Stimulated activated CD4-positive, alpha-beta T cell treated with anti-CD3 and anti-CD28 coated beads, TNF-alpha, amount 100 ng/mL, for 4 hours (primary cell): Measurements from ENCODE around the gene UQCRFS1.
A peak's percentile ranks its signal among the peaks of the same experiment; 100 is the strongest.
"Not testable (repeated sequence)": the region's sequence is repeated elsewhere in the genome, so short reads cannot be mapped to it uniquely, and the experiment has no call there.

ENCODE experiments used
- DNase-seq, 3 experiments: peaks; one replicate each; pipeline ENCODE4 v3.0.0-alpha.2; 2020; ENCODE audit warnings: low read depth in 3 of 3

UQCRFS1 gene

DNA sequence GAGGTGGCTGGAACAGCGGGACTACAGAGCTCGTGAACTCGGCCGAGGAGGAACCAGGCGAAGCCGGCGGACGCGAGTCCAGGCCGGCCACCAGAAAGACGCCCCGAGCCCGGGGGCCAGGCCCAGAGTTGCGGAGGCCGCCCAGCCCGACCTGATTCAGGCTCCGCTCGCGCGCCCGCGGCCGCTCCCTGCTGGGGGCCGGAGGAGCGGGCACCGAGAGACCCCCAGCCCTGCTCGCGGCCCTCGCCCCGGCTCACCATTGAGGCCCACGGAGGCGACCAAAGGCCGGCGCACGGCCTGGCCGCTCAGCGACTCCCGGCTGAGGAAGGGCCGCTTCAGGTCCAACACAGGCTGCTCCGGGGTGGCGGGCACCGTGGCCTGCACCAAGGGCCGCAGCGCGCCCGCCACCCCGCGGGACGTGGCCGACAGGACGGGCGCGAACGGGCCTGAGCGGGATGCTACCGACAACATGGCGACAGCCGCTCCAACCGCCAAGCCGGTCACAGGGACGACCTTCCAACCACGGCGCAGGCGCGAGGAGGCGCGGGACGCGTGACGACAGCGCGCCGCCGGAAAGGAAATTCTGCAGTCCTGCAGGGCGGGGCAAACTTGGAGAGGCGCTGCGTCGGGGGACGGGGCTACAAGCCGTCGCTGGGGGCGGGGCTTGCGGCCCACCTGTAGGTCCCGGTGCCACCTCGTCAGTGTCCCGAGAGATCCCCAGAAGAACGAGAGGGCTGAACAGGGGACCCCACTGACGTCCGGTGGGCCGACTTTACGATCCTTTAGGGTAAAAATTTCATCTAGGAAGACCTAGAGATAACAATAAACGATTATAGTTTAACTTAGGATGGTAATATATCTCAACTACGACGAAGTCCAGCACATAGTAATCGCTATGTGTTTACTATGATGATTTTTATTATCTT is at the start of gene UQCRFS1:
Gene UQCRFS1, minus strand, starts transcription at position 504 of the 926 bp plus-strand sequence. Its CDS starts 33 bp downstream, at position 471.
- peak; percentile 91 to 95 (median 94) for DNase-seq

DNA sequence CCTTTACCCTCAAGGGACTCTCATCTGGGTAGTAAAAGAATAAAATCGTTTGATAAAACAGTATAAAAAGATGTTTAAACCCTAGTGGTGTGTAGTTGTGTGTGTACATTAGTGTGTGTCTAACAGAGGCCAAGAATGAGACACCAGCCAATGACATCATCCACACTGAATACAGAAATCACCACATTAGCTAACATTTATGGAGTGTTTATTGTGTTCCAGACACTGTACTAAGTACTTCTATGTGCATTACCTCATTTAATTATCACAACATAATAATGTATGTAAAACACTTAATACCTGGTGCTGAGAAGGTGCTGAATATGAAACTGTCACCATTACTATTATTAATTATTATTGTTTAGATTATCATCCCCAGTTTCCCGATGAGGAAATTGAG is 49.1 kb upstream of the UQCRFS1 start:
- DNase-seq, result no peak

DNA sequence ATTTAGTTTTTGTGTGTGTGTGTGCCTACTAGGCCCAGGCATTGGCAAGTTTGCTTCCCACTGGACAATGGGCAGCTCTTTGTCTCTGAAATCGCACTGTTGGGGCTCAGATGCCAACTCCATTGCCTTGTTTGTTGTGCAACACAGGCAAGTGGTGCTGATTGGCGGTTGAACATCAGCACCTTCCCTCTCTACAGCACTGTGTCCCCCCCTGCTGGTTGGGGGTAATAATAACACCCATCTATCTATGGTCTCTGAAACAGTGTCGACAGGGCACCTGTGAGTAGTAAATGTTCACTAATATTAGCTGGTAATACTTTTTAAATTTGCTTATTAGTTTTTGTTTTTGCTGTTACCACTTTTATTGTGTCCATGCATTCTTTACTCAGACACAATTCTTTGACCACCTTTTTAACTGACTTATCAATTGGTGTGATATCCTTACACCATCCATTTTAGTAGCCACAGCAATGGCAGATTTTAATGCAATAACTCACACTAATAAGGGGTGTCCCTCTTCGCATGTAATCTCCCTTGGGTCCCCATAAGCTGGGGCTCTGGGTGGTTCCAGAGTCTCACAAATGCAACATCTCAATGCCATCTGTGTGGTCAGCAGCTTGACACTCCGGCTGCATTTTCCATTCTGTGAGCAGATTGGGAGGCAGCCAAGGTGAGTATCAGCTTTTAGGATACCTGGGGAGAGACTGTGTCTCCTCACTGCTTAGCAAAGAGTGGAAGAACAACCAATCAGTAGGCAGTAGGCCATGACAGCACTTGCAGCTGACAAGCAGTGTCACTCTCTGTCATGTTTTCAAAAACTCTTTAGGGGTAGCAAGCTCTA is 47.7 kb upstream of the UQCRFS1 start:
- no peak for DNase-seq

DNA sequence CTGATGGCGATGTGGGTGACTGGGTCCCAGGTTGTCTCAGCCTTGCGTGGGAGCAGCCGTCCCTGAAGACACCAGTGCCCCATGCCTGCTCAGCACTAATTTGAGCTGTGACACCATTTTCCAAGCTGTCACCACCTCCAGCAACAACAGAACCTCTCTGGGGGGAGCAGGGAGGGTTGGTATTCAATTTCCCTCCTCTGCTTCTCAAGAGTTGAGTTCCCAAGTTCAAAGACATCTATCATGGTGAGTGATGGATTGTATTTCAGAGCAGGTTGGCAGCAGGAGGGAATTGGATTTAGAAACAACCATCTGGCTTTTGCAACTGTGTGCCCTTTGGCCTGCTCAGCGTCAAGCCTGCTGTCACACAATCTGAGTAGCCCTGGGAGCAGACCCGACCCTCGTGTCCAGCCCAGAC is 46.9 kb upstream of the UQCRFS1 start:
- no peak for DNase-seq

- DNase-seq, result no peak
Observed at GRCh38 chr19:29259153-29259552, 46.2 kb upstream of the UQCRFS1 start.

DNA sequence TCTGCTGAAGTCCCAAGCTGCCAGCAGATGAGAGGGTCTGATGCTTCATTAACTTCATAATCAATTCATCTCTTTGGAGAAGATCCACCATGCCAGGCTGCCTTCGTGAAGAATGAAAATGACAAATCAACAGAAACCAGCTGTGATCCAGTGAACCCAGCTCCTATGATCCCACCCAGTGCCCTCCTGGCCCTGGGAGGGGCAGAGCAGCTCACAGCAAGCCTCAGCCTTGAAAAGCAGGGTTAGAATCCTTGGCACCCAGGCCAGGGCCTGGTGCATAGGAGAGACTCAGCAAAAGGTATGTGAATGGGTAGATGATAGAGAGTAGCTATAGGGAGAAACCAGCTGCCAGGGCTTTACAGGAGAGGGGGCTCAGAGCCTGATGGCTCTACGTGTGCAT is 43.6 kb upstream of the UQCRFS1 start:
- DNase-seq, result no peak

DNA sequence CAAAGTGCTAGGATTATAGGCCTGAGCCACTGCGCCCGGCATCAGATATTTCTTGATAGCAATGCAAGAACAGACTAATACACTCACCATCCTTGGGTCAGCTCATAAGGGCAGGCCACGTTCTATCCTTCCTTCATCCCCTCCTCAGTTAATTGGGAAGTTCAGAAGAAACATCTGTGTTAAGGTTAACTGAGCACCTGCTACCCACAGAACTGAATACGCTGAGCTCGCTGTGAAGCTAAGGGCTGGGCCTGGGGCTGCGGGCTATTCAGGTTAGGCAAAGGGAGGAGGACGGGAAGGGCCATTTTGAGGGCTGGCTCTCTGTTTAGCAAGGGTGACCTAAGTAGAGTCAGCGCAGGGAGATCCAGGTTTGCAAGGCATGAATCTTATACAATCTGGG is 43.0 kb upstream of the UQCRFS1 start:
- no peak for DNase-seq

- no peak for DNase-seq
Observed at GRCh38 chr19:29255006-29255405, 42.1 kb upstream of the UQCRFS1 start.

DNA sequence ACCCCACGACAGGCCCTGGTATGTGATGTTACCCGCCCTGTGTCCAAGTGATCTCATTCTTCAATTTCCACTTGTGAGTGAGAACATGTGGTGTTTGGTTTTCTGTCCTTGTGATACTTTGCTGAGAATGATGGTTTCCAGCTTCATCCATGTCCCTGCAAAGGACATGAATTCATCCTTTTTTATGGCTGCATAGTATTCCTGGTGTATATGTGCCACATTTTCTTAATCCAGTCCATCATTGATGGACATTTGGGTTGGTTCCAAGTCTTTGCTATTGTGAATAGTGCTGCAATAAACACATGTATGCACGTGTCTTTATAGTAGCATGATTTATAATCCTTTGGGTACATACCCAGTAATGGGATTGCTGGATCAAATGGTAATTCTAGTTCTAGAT is 36.8 kb upstream of the UQCRFS1 start:
- not testable (repeated sequence) for DNase-seq

DNA sequence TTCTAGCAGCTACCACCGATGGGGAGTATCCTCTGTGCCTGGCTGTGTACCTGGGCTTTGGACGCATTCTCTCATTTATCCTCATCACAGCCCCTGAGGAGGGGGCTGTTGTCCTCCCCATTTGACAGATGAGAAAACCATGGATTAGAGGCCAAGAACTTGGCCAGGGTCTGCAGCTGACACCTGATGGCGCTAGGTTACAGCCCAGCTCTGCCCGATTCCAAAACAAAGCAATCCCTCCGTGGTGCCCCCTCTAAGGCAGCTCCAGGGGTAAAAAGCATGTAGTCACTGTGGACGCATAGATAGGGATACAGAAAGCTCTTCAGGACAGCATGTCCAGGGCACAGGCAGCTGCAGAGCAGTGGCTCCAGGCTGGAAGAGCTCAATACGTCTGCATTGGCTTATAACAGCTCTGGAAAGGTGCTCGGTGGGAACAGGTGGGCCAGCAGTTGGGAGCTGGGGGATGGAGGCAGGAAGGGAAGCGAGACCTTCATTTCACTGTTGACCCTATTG is 35.4 kb upstream of the UQCRFS1 start:
- DNase-seq, result no peak

DNA sequence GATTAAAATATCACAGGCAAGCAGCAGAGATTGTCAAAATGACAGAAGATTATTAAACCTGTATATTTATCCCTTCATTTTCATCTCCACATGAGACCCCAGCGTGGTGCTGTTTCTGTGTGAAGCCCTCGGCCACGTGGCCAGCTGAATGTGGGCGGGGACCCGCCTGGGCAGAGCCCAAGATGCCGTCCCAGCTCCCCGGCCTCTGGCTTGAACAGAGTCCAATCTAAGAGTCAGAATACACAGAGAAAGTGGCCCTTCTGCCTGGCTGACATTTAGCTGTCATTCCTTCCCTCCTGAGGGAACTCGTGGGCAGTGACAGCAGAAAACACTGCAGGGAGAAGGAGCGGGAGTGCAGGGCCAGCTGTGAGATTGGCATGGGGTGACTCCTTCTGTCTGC is 34.9 kb upstream of the UQCRFS1 start:
- no peak for DNase-seq

GRCh38 chr19:29247471-29247870 is 34.5 kb upstream of the UQCRFS1 start:
- no peak for DNase-seq

DNA sequence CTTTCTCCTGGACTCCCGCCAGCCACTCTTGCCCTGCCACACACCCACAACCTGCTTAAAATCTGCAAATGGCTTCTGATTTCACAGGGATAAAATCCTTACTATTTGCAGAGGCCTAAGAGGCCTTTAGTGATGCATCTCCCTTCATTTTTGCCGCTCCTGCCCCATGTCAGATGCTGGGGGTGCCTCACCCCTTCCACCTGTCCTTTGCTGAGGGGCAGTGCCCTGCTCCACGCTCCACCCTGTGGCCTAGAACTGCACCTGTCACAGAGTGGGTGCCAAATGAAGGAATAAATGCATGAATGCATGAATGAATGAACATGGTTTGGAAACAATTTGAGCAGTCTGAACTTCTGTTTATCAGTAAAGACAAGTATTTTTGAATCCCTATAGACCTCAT is 34.1 kb upstream of the UQCRFS1 start:
- DNase-seq, result no peak

GRCh38 chr19:29245215-29245614 is 32.3 kb upstream of the UQCRFS1 start:
- DNase-seq, result no peak

GRCh38 chr19:29241324-29241723 is 28.4 kb upstream of the UQCRFS1 start:
- DNase-seq, result no peak

GRCh38 chr19:29239213-29239776 is 26.3 kb upstream of the UQCRFS1 start:
- no peak for DNase-seq

DNA sequence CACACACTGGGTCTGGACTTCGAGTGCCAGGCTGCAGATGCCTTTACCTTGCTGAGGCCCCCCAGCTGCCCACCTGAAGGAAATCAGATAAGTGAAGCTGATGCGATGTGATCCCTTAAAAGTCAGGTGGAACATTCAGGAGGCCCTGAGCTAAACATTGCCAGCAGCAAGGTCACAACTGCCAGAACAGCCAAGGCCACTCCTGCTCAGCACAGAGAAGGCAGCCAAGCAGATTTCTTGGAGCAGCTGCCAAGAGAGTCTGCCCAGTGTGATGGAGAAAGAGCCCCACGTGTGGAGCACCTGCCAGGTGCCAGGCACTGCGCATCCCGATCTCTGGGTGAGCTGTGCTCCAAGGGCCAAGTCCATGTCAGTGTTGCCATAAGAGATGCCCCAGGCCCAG is 20.6 kb upstream of the UQCRFS1 start:
- DNase-seq, result no peak

DNA sequence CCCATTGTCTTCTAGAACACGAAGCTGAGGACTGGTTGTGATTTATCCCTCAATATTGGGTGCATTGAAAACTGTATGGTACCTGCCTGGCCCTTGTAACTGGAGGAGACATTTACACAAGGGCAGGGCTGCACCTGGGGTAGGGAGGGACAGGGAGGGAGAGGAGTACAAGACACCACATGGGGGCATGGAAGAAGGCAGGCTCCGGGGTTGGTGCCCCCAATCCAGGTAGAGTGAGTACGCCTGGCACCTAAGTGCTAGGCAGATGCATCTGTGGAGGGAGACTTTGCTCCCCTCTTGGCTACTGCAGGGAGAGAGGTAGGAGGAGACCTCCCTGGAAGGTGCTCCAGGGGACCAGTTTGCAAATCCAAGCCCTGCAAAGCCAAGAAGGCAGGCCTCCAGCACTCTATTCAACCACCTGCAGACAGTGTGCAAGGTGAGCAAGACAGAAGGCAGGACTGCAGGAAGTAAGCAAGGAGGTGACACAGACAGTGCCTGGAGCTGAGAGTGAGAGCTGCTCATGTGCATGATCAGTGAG is 19.4 kb upstream of the UQCRFS1 start:
- DNase-seq, result no peak

GRCh38 chr19:29231306-29231705 is 18.4 kb upstream of the UQCRFS1 start:
- DNase-seq, result not testable (repeated sequence)

DNA sequence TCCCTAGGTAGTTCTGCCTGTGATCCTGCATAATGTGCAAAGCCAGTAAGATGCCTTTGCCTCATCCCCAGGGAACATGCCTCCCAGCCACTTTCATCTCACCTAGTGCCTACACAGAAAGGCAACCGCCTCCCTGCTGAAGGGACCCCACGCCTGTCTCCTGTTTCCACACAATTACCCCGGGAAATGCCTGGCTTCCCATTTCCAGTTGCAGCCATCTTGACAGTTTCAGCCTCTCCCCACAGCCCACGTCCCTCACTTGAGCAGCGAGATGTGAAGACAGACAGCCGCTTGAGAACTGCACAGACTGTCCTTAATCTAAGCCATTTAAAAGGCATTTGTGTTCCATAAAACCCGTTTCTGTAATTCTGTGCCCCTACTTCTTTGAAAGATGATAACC is 4.7 kb upstream of the UQCRFS1 start:
- no peak for DNase-seq

DNA sequence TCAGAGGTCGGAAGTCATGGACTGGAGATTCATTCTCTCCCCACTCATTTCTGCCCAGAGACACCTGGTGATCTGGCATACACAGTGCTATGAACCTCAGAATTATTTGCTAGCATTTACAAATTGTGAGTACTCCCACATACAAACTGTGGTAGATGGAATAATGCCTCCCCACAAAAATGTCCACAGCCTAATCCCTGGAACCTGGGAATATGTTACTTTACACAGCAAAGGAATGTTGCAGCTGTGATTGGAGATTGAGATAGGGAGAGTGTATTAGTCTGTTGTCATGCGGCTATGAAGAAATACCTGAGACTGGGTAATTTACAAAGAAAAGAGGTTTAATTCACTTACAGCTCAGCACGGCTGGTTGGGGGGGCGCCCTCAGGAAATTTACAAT is 3.1 kb upstream of the UQCRFS1 start:
- DNase-seq, result no peak

- DNase-seq, result no peak
Observed at GRCh38 chr19:29215322-29215845, 2.4 kb upstream of the UQCRFS1 start.
